Measurements from ENCODE around the gene RAG2. TPM values are rescaled to one million over a fixed set of nuclear protein-coding genes. Genes with fewer than 3 reads are reported as not detected.

RAG2 gene
- total RNA-seq, result not detected
- polyA plus RNA-seq, result not detected

GRCh38 chr11:36598051-36598450 is at the start of gene RAG2:
RAG2 (minus strand) TSS chr11:36598236; CDS start chr11:36594168, 4,068 bp downstream.
- FAIRE-seq, result no peak
- H3K27ac ChIP-seq, result no peak within 1 kb of the TSS

GRCh38 chr11:36638556-36638955 is 40.5 kb upstream of the RAG2 start:
- FAIRE-seq (no peak), DNase-seq (no peak), ATAC-seq (peak; percentile 20 to 62 (median 49))
- intact Hi-C loops (cut with DNase I), result no loop called here
- Histone ChIP-seq H3K36me3 (no peaks in the 10 kb centered on the region), H3K27ac (peak overlapping the region in 1 of 4 donors; percentile 24), H3K27me3 (no peaks in the 10 kb centered on the region), H3K4me3 (no peak overlapping the region), H3K4me1 (peaks cover 0 to 7% (median 3%) of the 10 kb centered on the region in 3 donors), H3K9me3 (no peaks in the 10 kb centered on the region)
- no peak for TF ChIP-seq CTCF (IDR thresholded peaks at IDR 0.05)
- WGBS, 2 donors, result 20 to 21% methylated on average over 2 of the region's 2 CpGs

More at GRCh38 chr11:36598051-36598450, at the start of gene RAG2:
- peaks cover 0 to 9% (median 7%) of the 10 kb centered on the region in 3 donors for H3K4me1 ChIP-seq
- DNase-seq, result no peak
- intact Hi-C loops (cut with DNase I), result no loop called here
- H3K36me3 ChIP-seq, result no peaks in the 10 kb centered on the region
- H3K9me3 ChIP-seq, result no peaks in the 10 kb centered on the region
- no peaks in the 10 kb centered on the region for H3K27me3 ChIP-seq
- TF ChIP-seq CTCF (IDR thresholded peaks at IDR 0.05), result no peak
- no peak within 1 kb of the TSS for H3K4me3 ChIP-seq
- ATAC-seq, result no peak
- 73 to 83% methylated on average over 2 of the region's 2 CpGs for WGBS, 2 donors

- Histone ChIP-seq H3K9me3 (no peaks in the 10 kb centered on the region), H3K4me1 (peaks cover 0 to 7% (median 3%) of the 10 kb centered on the region in 3 donors), H3K27ac (no peak overlapping the region), H3K27me3 (no peaks in the 10 kb centered on the region), H3K4me3 (no peak overlapping the region), H3K36me3 (no peaks in the 10 kb centered on the region)
- ATAC-seq (no peak), FAIRE-seq (no peak), DNase-seq (no peak)
- WGBS, 2 donors, result 95 to 98% methylated on average over 4 of the region's 4 CpGs
- TF ChIP-seq CTCF (IDR thresholded peaks at IDR 0.05), result no peak
- intact Hi-C loops (cut with DNase I), result no loop called here
Measured at GRCh38 chr11:36635066-36635862, 37.2 kb upstream of the RAG2 start.

- Histone ChIP-seq H3K27ac (no peak overlapping the region), H3K36me3 (no peaks in the 10 kb centered on the region), H3K27me3 (no peaks in the 10 kb centered on the region), H3K4me1 (peaks cover 4 to 9% (median 5%) of the 10 kb centered on the region in 3 donors), H3K9me3 (no peaks in the 10 kb centered on the region), H3K4me3 (no peak overlapping the region)
- no peak for FAIRE-seq
- intact Hi-C loops (cut with DNase I), result no loop called here
- ATAC-seq, result no peak
- TF ChIP-seq CTCF (IDR thresholded peaks at IDR 0.05), result no peak
- no peak for DNase-seq
- 93 to 96% methylated on average over 2 of the region's 2 CpGs for WGBS, 2 donors
Measured at GRCh38 chr11:36631774-36632173, 33.7 kb upstream of the RAG2 start.

- TF ChIP-seq CTCF (IDR thresholded peaks at IDR 0.05), result no peak
- Histone ChIP-seq H3K27ac (peak overlapping the region in 1 of 4 donors; percentile 43), H3K4me1 (peaks cover 4 to 9% (median 5%) of the 10 kb centered on the region in 3 donors), H3K4me3 (no peak overlapping the region), H3K27me3 (no peaks in the 10 kb centered on the region), H3K36me3 (no peaks in the 10 kb centered on the region), H3K9me3 (no peaks in the 10 kb centered on the region)
- WGBS, 2 donors, result 9 to 11% methylated on average over 4 of the region's 4 CpGs
- ATAC-seq, result peak; percentile 91 to 97 (median 96)
- DNase-seq, result peak in 3 of 6 donors; percentile 28 to 48 (median 41)
- no peak for FAIRE-seq
- intact Hi-C loops (cut with DNase I), result no loop called here
Measured at GRCh38 chr11:36628765-36629244, 30.8 kb upstream of the RAG2 start.

Measured in pancreas (tissue), 10 donors.